ENCODE results near the gene TMEM121.
"Not testable (repeated sequence)": the region's sequence is repeated elsewhere in the genome, so short reads cannot be mapped to it uniquely, and the experiment has no call there.

The TMEM121 gene

GRCh38 chr14:105570482-105570881 is 44.1 kb downstream of the TMEM121 start:
- no peak for DNase-seq (ENCODE audit: low read depth)

- DNase-seq (ENCODE audit: low read depth), result not testable (repeated sequence)
These were observed 45.0 kb downstream of the TMEM121 start for GRCh38 chr14:105571181-105571951.

GRCh38 chr14:105572063-105572462 is 45.7 kb downstream of the TMEM121 start:
- not testable (repeated sequence) for DNase-seq (ENCODE audit: low read depth)

GRCh38 chr14:105573841-105574240 is 47.5 kb downstream of the TMEM121 start:
- DNase-seq (ENCODE audit: low read depth), result not testable (repeated sequence)

- not testable (repeated sequence) for DNase-seq (ENCODE audit: low read depth)
These were observed 48.0 kb downstream of the TMEM121 start for GRCh38 chr14:105574411-105574810.

GRCh38 chr14:105575016-105575700 is 48.8 kb downstream of the TMEM121 start:
- not testable (repeated sequence) for DNase-seq (ENCODE audit: low read depth)

GRCh38 chr14:105576525-105577088 is 50.2 kb downstream of the TMEM121 start:
- DNase-seq (ENCODE audit: low read depth), result no peak

GRCh38 chr14:105577314-105577861 is 51.0 kb downstream of the TMEM121 start:
- DNase-seq (ENCODE audit: low read depth), result no peak

GRCh38 chr14:105578070-105578469 is 51.7 kb downstream of the TMEM121 start:
- no peak for DNase-seq (ENCODE audit: low read depth)

- not testable (repeated sequence) for DNase-seq (ENCODE audit: low read depth)
These were observed 52.8 kb downstream of the TMEM121 start for GRCh38 chr14:105579221-105579620.
